ENCODE data around the gene KMT2A. TPM values are rescaled to one million over a fixed set of nuclear protein-coding genes. Genes with fewer than 3 reads are reported as not detected.
"Not testable (repeated sequence)": the region's sequence is repeated elsewhere in the genome, so short reads cannot be mapped to it uniquely, and the experiment has no call there.

Gene KMT2A
- total RNA-seq, 1 experiment from 2014 or later, result 20.5 TPM

DNA sequence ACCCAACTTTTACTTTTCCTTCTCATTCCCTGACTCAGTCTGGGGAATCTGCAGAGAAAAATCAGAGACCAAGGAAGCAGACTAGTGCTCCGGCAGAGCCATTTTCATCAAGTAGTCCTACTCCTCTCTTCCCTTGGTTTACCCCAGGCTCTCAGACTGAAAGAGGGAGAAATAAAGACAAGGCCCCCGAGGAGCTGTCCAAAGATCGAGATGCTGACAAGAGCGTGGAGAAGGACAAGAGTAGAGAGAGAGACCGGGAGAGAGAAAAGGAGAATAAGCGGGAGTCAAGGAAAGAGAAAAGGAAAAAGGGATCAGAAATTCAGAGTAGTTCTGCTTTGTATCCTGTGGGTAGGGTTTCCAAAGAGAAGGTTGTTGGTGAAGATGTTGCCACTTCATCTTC, 37.2 kb downstream of the KMT2A start:
- in situ Hi-C loops (cut with HindIII; ENCODE audit: low sequenced_read_pairs), result no loop called here
- no peak for DNase-seq (ENCODE audit: low spot score)

DNA sequence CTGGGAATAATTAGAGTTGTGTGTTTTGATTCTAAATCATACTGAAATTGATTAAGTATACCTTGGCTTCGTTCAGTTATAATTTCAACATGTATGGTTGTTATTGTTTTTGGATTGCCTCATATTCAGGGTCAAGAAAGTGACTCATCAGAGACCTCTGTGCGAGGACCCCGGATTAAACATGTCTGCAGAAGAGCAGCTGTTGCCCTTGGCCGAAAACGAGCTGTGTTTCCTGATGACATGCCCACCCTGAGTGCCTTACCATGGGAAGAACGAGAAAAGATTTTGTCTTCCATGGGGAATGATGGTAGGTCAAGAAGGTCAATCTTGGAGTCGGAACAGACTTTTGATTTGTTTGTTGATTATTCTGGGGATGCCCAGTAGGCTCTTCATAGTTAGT, 40.4 kb downstream of the KMT2A start:
- no peak for DNase-seq (ENCODE audit: low spot score)
- in situ Hi-C loops (cut with HindIII; ENCODE audit: low sequenced_read_pairs), result no loop called here

DNA sequence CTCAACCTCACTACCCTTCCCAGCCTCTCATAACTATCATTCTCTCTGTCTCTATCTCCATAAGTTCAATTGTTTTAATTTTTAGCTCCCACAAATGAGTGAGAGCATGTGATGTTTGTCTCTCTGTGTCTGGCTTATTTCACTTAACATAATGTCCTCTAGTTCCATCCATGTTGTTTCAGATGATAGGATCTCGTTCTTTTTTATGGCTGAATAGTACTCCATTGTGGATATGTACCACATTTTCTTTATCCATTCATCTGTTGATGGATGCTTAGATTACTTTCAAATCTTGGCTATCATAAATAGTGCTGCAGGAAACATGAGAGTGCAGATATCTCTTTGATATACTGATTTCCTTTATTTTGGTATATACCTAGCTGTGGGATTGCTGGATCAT, 44.9 kb downstream of the KMT2A start:
- in situ Hi-C loops (cut with HindIII; ENCODE audit: low sequenced_read_pairs); DNase-seq (ENCODE audit: low spot score): not testable (repeated sequence)

DNA sequence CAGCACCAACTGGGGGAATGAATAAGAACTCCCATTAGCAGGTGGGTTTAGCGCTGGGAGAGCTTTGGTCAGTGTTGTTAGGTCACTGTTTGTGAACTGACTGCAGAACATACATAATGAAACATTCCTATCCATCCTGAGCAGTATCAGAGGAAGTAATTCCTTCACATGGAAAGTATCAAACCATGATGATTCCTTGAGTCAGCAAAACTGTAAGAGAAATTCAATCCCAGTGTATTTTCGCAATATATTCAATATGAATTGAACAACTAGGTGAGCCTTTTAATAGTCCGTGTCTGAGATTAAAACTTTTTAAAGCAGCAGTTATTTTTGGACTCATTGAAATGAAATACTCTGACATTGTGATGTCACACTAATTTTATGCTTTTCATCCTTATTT, 48.1 kb downstream of the KMT2A start:
- DNase-seq (ENCODE audit: low spot score), result no peak
- in situ Hi-C loops (cut with HindIII; ENCODE audit: low sequenced_read_pairs), result no loop called here

DNA sequence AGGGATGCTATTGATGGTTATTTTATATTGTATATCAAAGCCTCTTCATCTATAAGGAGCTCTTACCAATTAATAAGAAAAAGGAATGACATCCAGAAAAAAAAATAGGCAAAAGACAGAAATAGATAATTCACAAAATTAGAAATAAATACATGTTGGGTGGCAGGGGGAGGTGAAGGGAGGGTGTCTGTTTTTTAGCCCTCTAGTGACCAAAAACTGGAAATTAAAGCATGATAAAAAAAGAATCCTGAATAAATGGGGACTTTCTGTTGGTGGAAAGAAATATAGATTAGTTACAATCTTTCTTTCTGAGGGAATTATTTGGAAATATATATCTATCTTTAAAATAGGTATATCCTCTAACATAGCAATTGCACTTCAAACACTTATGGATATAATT, 49.0 kb downstream of the KMT2A start:
- in situ Hi-C loops (cut with HindIII; ENCODE audit: low sequenced_read_pairs), result no loop called here
- DNase-seq (ENCODE audit: low spot score), result no peak

DNA sequence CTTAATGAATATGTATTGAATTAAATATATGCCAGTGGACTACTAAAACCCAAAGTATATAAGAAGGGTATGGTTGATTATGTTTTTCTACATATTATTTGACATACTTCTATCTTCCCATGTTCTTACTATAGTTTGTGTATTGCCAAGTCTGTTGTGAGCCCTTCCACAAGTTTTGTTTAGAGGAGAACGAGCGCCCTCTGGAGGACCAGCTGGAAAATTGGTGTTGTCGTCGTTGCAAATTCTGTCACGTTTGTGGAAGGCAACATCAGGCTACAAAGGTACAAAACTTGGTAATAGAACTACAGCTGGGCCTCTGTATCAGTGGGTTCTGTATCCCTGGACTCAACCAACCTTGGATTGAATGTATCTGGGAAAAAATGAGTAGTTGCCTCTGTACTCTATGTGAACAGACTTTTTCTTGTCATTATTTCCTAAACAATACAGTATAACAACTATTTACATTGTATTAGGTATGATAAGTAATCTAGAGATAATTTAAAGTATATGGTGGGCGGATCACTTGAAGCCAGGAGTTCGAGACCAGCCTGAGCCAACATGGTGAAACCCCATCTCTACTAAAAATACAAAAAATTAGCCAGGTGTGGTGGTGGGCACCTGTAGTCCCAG, 52.3 kb downstream of the KMT2A start:
- in situ Hi-C loops (cut with HindIII; ENCODE audit: low sequenced_read_pairs), result no loop called here

DNA sequence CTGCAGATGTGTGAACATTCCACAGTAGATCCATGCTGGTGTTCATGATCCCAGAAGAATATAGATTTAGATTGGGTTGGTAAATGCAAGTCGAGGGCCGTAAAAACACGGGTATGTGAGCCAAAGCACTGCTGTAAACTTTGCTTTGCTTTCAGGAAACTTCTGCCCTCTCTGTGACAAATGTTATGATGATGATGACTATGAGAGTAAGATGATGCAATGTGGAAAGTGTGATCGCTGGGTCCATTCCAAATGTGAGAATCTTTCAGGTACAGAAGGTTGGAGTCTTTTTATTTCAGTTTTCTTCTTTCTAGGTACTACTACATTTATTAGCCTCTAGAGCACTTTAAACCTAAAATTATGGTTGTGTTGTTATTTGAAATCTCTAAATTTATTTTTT, 54.7 kb downstream of the KMT2A start:
- no peak for DNase-seq (ENCODE audit: low spot score)
- in situ Hi-C loops (cut with HindIII; ENCODE audit: low sequenced_read_pairs), result no loop called here

More for the DNA sequence above, 52.3 kb downstream of the KMT2A start:
- DNase-seq (ENCODE audit: low spot score), result peak; percentile 87

DNA sequence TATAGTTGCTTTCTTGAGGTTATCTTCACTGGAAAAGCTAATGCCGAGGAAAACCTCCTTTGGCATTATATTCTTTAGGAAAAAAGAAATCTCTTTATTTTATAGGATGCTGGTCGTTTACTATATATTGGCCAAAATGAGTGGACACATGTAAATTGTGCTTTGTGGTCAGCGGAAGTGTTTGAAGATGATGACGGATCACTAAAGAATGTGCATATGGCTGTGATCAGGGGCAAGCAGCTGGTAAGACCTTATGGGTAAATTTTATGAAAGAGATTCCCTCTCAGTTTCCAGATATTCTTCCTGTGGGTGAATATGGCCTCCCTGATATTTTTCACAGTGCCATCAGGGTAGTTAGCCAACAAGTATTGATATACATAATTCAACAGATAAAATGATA, 61.5 kb downstream of the KMT2A start:
- in situ Hi-C loops (cut with HindIII; ENCODE audit: low sequenced_read_pairs), result no loop called here
- DNase-seq (ENCODE audit: low spot score), result no peak

DNA sequence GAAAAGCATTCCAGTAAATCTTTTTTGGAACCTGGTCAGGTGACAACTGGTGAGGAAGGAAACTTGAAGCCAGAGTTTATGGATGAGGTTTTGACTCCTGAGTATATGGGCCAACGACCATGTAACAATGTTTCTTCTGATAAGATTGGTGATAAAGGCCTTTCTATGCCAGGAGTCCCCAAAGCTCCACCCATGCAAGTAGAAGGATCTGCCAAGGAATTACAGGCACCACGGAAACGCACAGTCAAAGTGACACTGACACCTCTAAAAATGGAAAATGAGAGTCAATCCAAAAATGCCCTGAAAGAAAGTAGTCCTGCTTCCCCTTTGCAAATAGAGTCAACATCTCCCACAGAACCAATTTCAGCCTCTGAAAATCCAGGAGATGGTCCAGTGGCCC, 66.9 kb downstream of the KMT2A start:
- no peak for DNase-seq (ENCODE audit: low spot score)
- in situ Hi-C loops (cut with HindIII; ENCODE audit: low sequenced_read_pairs), result no loop called here

DNA sequence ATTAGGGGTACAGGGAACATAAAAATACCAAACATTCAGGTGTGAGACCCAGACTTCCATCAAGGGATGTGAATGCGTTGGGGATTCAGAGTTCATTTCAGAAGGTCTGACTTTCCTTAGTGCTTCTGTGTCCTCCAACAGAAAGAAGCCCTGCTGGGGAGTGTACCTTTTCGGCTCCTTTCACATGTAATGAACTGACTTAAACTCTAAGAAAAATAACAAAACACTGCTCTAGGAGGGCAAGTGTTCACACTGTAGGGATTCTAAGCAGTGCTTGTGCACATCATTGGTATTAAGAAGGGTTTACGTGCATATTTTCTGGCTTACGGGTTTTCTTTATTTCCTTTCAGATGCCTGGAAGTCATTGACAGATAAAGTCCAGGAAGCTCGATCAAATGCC, 75.3 kb downstream of the KMT2A start:
- DNase-seq (ENCODE audit: low spot score), result no peak
- in situ Hi-C loops (cut with HindIII; ENCODE audit: low sequenced_read_pairs), result no loop called here

DNA sequence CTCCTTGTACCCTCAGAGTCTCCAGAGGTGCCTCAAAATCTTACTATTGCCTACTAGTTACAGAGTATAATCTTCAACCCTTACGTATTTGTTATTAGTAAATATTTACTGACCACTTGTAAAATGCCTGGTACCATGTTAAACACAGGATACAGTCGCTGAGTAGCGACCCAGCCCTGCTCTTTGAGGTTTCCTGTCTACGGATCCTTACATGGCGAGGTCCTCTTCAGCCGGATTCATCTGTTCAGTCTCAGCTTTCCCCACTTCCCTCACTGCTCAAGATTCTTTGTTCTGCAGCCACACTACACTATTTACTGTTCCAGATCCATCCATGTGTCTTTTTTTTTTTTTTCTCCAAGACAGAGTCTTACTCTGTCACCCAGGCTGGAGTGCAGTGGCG, 77.8 kb downstream of the KMT2A start:
- no peak for DNase-seq (ENCODE audit: low spot score)
- in situ Hi-C loops (cut with HindIII; ENCODE audit: low sequenced_read_pairs), result no loop called here

DNA sequence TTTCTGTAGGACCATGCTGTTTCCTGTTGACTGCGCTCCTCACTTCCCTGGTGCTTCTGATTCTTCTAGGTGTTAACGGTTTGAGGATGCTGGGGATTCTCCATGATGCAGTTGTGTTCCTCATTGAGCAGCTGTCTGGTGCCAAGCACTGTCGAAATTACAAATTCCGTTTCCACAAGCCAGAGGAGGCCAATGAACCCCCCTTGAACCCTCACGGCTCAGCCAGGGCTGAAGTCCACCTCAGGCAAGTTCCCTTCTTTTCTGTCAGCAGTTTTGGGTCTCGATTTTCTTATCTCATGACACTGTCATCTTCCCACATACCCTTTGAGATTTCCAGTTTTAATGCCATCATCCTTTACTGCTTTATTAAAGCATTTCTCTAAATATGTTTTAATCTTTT, 83.3 kb downstream of the KMT2A start:
- in situ Hi-C loops (cut with HindIII; ENCODE audit: low sequenced_read_pairs), result no loop called here

DNA sequence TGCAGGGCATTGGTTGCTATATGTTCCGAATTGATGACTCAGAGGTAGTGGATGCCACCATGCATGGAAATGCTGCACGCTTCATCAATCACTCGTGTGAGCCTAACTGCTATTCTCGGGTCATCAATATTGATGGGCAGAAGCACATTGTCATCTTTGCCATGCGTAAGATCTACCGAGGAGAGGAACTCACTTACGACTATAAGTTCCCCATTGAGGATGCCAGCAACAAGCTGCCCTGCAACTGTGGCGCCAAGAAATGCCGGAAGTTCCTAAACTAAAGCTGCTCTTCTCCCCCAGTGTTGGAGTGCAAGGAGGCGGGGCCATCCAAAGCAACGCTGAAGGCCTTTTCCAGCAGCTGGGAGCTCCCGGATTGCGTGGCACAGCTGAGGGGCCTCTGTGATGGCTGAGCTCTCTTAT, 85.6 kb downstream of the KMT2A start:
- no peak for DNase-seq (ENCODE audit: low spot score)

More for the DNA sequence above, 83.3 kb downstream of the KMT2A start:
- no peak for DNase-seq (ENCODE audit: low spot score)

DNA sequence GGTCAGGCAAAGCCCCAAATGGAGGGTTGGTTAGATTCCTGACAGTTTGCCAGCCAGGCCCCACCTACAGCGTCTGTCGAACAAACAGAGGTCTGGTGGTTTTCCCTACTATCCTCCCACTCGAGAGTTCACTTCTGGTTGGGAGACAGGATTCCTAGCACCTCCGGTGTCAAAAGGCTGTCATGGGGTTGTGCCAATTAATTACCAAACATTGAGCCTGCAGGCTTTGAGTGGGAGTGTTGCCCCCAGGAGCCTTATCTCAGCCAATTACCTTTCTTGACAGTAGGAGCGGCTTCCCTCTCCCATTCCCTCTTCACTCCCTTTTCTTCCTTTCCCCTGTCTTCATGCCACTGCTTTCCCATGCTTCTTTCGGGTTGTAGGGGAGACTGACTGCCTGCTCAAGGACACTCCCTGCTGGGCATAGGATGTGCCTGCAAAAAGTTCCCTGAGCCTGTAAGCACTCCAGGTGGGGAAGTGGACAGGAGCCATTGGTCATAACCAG, 86.3 kb downstream of the KMT2A start:
- in situ Hi-C loops (cut with HindIII; ENCODE audit: low sequenced_read_pairs), result no loop called here
- peak; percentile 40 for DNase-seq (ENCODE audit: low spot score)

More for the DNA sequence above, 85.6 kb downstream of the KMT2A start:
- in situ Hi-C loops (cut with HindIII; ENCODE audit: low sequenced_read_pairs), result no loop called here

DNA sequence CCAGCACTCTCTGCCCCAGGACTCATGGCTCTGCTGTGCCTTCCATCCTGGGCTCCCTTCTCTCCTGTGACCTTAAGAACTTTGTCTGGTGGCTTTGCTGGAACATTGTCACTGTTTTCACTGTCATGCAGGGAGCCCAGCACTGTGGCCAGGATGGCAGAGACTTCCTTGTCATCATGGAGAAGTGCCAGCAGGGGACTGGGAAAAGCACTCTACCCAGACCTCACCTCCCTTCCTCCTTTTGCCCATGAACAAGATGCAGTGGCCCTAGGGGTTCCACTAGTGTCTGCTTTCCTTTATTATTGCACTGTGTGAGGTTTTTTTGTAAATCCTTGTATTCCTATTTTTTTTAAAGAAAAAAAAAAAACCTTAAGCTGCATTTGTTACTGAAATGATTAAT, 88.1 kb downstream of the KMT2A start:
- DNase-seq (ENCODE audit: low spot score), result no peak
- in situ Hi-C loops (cut with HindIII; ENCODE audit: low sequenced_read_pairs), result no loop called here

DNA sequence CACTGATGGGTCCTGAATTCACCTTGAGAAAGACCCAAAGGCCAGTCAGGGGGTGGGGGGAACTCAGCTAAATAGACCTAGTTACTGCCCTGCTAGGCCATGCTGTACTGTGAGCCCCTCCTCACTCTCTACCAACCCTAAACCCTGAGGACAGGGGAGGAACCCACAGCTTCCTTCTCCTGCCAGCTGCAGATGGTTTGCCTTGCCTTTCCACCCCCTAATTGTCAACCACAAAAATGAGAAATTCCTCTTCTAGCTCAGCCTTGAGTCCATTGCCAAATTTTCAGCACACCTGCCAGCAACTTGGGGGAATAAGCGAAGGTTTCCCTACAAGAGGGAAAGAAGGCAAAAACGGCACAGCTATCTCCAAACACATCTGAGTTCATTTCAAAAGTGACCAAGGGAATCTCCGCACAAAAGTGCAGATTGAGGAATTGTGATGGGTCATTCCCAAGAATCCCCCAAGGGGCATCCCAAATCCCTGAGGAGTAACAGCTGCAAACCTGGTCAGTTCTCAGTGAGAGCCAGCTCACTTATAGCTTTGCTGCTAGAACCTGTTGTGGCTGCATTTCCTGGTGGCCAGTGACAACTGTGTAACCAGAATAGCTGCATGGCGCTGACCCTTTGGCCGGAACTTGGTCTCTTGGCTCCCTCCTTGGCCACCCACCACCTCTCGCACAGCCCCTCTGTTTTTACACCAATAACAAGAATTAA, 88.6 kb downstream of the KMT2A start:
- DNase-seq (ENCODE audit: low spot score), result no peak
- in situ Hi-C loops (cut with HindIII; ENCODE audit: low sequenced_read_pairs), result loop anchor here (5.0 kb wide), 1 partner anchor 52 kb away; no protein-coding TSS in a partner anchor

DNA sequence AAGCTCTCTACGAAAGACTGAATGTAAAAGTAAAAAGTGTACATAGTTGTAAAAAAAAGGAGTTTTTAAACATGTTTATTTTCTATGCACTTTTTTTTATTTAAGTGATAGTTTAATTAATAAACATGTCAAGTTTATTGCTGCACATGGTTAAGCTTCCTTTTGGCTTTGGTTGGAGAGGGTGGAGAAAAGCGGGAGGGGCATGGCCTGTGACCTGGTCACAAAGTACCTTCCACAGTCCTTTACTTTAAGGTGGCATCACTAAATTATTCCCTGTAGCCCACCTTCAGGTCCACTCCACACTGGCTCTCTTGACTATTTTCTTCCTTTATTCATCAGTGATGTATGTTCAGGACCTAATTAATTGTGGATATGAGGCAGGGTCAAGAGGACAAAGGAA, 90.4 kb downstream of the KMT2A start:
- DNase-seq (ENCODE audit: low spot score), result no peak
- in situ Hi-C loops (cut with HindIII; ENCODE audit: low sequenced_read_pairs), result loop anchor here (5.0 kb wide), 1 partner anchor 51 kb away; no protein-coding TSS in a partner anchor

DNA sequence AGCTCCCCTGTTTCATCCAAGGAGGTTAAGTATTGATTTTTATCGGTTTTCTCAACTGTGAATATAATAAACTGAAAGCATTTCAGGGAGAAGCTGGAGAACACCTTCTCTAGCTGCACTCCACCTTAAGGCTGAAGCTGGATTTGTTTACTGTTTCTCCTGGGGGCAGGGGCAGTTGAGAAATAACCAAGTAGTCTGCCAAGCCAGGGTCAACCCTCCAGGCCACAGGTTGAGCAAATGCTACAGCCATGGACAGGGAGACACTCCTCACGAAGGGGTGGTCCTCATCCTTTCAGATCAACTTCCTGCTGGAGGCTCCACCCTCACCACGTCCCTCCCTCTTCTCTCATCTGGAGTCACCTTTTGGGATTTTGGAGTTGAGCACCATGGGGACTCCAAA, 90.8 kb downstream of the KMT2A start, which contains the start of gene TTC36:
Gene TTC36, plus strand, starts transcription at position 366 of the 400 bp plus-strand sequence. Its CDS starts 21 bp downstream, at position 387.
- DNase-seq (ENCODE audit: low spot score), result no peak
- in situ Hi-C loops (cut with HindIII; ENCODE audit: low sequenced_read_pairs), result loop anchor here (5.0 kb wide), 1 partner anchor 50 kb away; no protein-coding TSS in a partner anchor

DNA sequence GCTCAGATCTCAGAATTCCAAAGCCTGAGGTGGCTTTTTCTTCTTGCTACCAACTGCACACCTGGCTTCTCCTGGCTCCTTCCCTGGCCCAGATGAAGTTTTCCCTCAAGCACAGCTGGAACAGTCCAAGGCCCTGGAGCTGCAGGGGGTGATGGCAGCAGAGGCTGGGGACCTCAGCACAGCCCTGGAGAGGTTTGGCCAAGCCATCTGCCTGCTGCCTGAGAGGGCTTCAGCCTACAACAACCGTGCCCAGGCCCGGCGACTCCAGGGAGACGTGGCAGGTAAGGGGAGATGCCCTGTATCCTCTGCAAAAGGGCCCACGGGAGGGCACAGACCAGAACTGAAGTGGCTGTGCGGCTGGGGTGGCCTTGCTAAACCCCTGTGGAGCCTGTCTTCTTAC, 92.2 kb downstream of the KMT2A start:
- in situ Hi-C loops (cut with HindIII; ENCODE audit: low sequenced_read_pairs), result loop anchor here (5.0 kb wide), 1 partner anchor 49 kb away; no protein-coding TSS in a partner anchor
- DNase-seq (ENCODE audit: low spot score), result no peak

DNA sequence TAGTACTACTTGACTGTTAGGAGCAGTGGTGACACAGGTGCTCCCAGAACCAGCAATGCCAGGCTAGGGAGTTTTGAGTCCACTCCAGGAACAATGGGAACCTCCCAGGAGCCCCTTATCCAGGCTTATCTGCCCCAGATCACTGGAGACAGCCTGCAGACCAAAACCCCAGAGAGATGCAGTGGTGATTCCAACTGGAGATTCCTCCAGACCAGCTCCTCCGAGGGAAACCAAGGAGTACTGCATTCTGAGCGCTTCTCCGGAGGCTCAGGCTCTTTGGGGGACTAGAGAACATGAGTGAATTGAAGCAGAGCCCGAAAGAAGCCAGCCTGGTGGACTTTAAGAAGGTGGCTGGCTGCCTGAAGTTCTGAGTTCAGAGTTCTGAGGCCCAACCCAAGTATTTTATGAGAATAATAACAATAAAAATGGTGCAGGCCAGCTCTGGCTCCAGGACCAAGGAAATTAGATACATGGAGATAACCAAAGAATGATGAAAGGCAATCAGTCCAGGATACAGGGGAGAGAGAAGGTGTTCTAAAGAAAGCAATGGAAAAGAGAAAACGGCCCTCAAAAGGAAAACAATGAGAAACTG, 93.4 kb downstream of the KMT2A start:
- DNase-seq (ENCODE audit: low spot score), result no peak
- in situ Hi-C loops (cut with HindIII; ENCODE audit: low sequenced_read_pairs), result loop anchor here (5.0 kb wide), 1 partner anchor 48 kb away; no protein-coding TSS in a partner anchor
